Kidney (tissue), 14 donors: ENCODE results near the gene MDH1. TPM values are rescaled to one million over a fixed set of nuclear protein-coding genes. Genes with fewer than 3 reads are reported as not detected.

Source experiments
- DNase-seq, 5 donors: peaks; one replicate each; pipeline ENCODE4 v3.0.0-alpha.2; 2013 to 2020
- FAIRE-seq: peaks from 2 replicates; lab custom pipeline; 2012; peaks lifted over from hg19 to GRCh38; lab: Jason Lieb, UNC
- H3K27ac ChIP-seq, 2 donors: one replicate each; pipeline ENCODE4 v1.7.0; 2013; ENCODE audit warnings: low read depth in 2 of 2, low read length in 2 of 2, inconsistent platforms in 1 of 2
- H3K27me3 ChIP-seq: one replicate; pipeline ENCODE4 v1.7.1; 2013; ENCODE audit warnings: low read length, inconsistent platforms; ENCODE audit not compliant: control insufficient read depth, insufficient read depth
- H3K36me3 ChIP-seq, 3 donors: one replicate each; pipeline versions ENCODE4 v1.7.0 to v1.7.1; 2013; ENCODE audit warnings: low read length in 3 of 3, control low read depth in 1 of 3, inconsistent platforms in 1 of 3; ENCODE audit not compliant: insufficient read depth in 3 of 3, control insufficient read depth in 2 of 3
- H3K4me1 ChIP-seq, 3 donors: one replicate each; pipeline versions ENCODE4 v1.7.0 to v1.7.1; 2013; ENCODE audit warnings: low read length in 3 of 3, inconsistent platforms in 1 of 3, low read depth in 1 of 3; ENCODE audit not compliant: control insufficient read depth in 2 of 3, insufficient read depth in 2 of 3
- H3K4me3 ChIP-seq, 3 donors: one replicate each; pipeline versions ENCODE4 v1.7.0 to v1.8.1; 2013; ENCODE audit warnings: low read length in 3 of 3, control low read depth in 1 of 3, inconsistent platforms in 1 of 3
- H3K9ac ChIP-seq, 3 donors: one replicate each; pipeline versions ENCODE4 v1.7.0 to v1.7.1; 2013; ENCODE audit warnings: low read length in 3 of 3, control low read depth in 1 of 3, inconsistent platforms in 1 of 3
- H3K9me3 ChIP-seq, 3 donors: one replicate each; pipeline versions ENCODE4 v1.7.0 to v1.7.1; 2013; ENCODE audit warnings: low read length in 3 of 3, control low read depth in 1 of 3, inconsistent platforms in 1 of 3; ENCODE audit not compliant: control insufficient read depth in 2 of 3, insufficient read depth in 1 of 3
- intact Hi-C: fragments of 100-400 bp; cut with DNase I; formaldehyde crosslinking; loops from one replicate; pipeline ENCODE4 v1.11.1; 2022
- polyA plus RNA-seq: library from polyadenylated mRNA; stranded (reverse); fragments of 350-450 nt; fragmentation: Illumina TruSeq; extraction: RNeasy Lipid Tissue Mini Kit (QIAGEN cat#74804); gene quantifications from one replicate; pipeline ENCODE4 v1.2.3, GENCODE V29; 2014; ENCODE audit warnings: low read depth, low replicate concordance; ENCODE audit not compliant: insufficient read depth
- total RNA-seq: library from RNA; stranded (reverse); fragmentation: NEBNext Ultra II Directional; extraction: Animal tissue kit (Norgen Biotek cat#: 25700); gene quantifications from one replicate; pipeline ENCODE4 v1.2.1, GENCODE V29; 2021
- TF ChIP-seq, protein P1 (sequence below): IDR thresholded peaks from 3 replicates; pipeline ENCODE4 v1.5.1; 2012; ENCODE audit warnings: mild to moderate bottlenecking, moderate library complexity, borderline replicate concordance; ENCODE audit not compliant: insufficient read depth; ENCODE audit errors: extremely low read depth
- donor health status: control.
- donor health status: control.
- donor health status: control.
- donor health status: control.
- donor health status: control.
- donor health status: DM: yes; HTN: yes; CAD: no.
- donor health status: Normal renal cell carcinoma (clear cell type).

MDH1 gene
- total and polyA plus RNA-seq, 2 donors from 2014 or later = 147 to 748 TPM

DNA sequence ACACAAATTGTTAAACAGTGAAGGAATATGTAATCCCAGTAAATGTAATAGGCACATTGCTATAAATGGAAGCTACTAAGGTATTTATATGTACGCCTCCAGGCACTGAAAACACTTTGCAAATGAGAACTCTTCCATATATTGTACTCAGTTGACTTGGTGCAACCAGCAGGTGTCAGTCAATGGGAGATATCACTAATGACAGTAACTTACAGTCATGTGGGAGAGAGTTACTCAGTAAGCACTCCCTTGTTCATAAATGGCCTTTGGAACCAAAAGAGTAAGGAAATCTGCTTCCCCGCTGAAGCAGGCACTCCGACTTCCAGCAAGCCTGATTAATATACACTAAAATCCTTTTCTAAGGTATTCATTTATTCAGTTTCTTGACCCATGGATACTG lies 5.9 kb downstream of the MDH1 start:
- FAIRE-seq (no peak), DNase-seq (no peak)
- H3K9me3 ChIP-seq = no peaks in the 10 kb centered on the region
- no peak overlapping the region for H3K9ac ChIP-seq
- intact Hi-C loops = no loop called here
- H3K27me3 ChIP-seq = no peaks in the 10 kb centered on the region
- peak overlapping the region in 1 of 3 donors; percentile 13 for H3K4me3 ChIP-seq
- no peak overlapping the region for H3K27ac ChIP-seq
- peaks cover 0 to 16% (median 4%) of the 10 kb centered on the region in 3 donors for H3K36me3 ChIP-seq
- TF ChIP-seq, protein P1, sequence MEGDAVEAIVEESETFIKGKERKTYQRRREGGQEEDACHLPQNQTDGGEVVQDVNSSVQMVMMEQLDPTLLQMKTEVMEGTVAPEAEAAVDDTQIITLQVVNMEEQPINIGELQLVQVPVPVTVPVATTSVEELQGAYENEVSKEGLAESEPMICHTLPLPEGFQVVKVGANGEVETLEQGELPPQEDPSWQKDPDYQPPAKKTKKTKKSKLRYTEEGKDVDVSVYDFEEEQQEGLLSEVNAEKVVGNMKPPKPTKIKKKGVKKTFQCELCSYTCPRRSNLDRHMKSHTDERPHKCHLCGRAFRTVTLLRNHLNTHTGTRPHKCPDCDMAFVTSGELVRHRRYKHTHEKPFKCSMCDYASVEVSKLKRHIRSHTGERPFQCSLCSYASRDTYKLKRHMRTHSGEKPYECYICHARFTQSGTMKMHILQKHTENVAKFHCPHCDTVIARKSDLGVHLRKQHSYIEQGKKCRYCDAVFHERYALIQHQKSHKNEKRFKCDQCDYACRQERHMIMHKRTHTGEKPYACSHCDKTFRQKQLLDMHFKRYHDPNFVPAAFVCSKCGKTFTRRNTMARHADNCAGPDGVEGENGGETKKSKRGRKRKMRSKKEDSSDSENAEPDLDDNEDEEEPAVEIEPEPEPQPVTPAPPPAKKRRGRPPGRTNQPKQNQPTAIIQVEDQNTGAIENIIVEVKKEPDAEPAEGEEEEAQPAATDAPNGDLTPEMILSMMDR = no peak
- peaks cover 3 to 24% (median 11%) of the 10 kb centered on the region in 3 donors for H3K4me1 ChIP-seq

DNA sequence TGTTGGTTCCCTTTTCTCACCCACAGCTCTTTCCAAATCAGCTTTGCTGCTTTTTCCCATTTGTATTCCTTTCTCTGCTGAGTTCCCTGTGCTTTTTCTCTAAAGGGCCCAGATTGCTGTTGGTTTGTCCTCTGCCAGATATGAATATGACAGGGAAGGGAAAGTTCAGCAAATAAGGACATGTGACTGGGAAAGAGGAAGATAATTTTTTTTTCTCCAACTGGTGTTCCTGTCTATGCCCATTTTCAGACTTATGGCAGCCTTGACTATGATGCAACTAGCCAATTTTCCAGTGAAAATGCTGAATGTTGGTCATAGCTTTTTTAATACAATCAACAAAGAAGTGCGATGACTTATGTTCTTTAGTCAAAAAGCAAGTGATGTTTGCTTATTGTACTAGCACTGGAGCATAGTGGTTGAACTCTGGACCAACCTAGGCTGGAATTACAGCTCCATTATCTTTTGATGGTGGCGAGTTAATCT lies 7.7 kb downstream of the MDH1 start:
- Histone ChIP-seq H3K36me3 (peaks cover 0 to 29% (median 8%) of the 10 kb centered on the region in 3 donors), H3K4me3 (no peak overlapping the region), H3K9ac (no peak overlapping the region), H3K27ac (no peak overlapping the region), H3K27me3 (no peaks in the 10 kb centered on the region), H3K4me1 (peaks cover 0 to 18% (median 0%) of the 10 kb centered on the region in 3 donors), H3K9me3 (no peaks in the 10 kb centered on the region)
- TF ChIP-seq, protein P1 = no peak
- DNase-seq = no peak
- intact Hi-C loops = no loop called here
- no peak for FAIRE-seq

DNA sequence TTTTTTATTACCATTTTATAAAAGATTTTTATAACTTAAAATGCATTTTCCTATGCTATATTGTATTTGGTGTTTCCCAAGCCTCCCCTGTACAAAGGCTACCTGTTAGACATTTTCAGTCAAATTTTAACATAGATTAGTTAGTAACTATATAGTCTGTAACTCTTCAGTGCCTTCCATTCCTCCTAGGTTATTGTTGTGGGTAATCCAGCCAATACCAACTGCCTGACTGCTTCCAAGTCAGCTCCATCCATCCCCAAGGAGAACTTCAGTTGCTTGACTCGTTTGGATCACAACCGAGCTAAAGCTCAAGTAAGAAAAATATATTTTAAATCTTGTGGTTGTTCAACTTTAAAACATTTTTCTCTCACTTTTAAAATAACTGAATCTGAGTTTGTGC lies 10.2 kb downstream of the MDH1 start:
- peaks cover 0 to 16% (median 0%) of the 10 kb centered on the region in 3 donors for H3K4me1 ChIP-seq
- intact Hi-C loops = no loop called here
- H3K9me3 ChIP-seq = no peaks in the 10 kb centered on the region
- DNase-seq (peak in 2 of 5 donors; percentile 22 to 53), FAIRE-seq (no peak)
- no peak overlapping the region for H3K27ac ChIP-seq
- H3K4me3 ChIP-seq = peak overlapping the region in 1 of 3 donors; percentile 28
- H3K36me3 ChIP-seq = peaks cover 0 to 34% (median 8%) of the 10 kb centered on the region in 3 donors
- no peak overlapping the region for H3K9ac ChIP-seq
- TF ChIP-seq, protein P1 = no peak
- no peaks in the 10 kb centered on the region for H3K27me3 ChIP-seq
